OCI-LY7 (cell line): ENCODE results near the gene TYMP. TPM values are rescaled to one million over a fixed set of nuclear protein-coding genes. Genes with fewer than 3 reads are reported as not detected.
"Not testable (repeated sequence)": the region's sequence is repeated elsewhere in the genome, so short reads cannot be mapped to it uniquely, and the experiment has no call there.

Experiments
- BruUV-seq: library from RNA; stranded (reverse); fragments of 400-500 nt; replicated peaks from 2 replicates; lab custom pipeline; 2021; lab: Mats Ljungman, UMichigan
- CTCF ChIA-PET: fragments of 300-600 bp; sonication (Branson Sonifier 250); formaldehyde crosslinking; loops from one replicate; lab custom pipeline; 2022; ENCODE audit warnings: antibody characterized with exemption; ENCODE audit not compliant: unreplicated experiment; lab: Charles Lee
- POLR2A ChIA-PET: fragments of 300-600 bp; sonication (Branson Sonifier 250); formaldehyde crosslinking; loops from one replicate; lab custom pipeline; 2022; ENCODE audit warnings: antibody characterized with exemption; lab: Charles Lee
- DNase-seq: peaks from one replicate; pipeline ENCODE4 v3.0.0-alpha.2; 2015; ENCODE audit warnings: low spot score
- H2AFZ ChIP-seq: fragments of 200-600 bp; sonication (generic), shearing (Covaris generic); 2 replicates; pipeline ENCODE4 v1.6.1; 2014; ENCODE audit warnings: mild to moderate bottlenecking, antibody characterized with exemption, low read length, moderate library complexity
- H3K27ac ChIP-seq: fragments of 200-600 bp; sonication (generic); 2 replicates; pipeline ENCODE4 v1.5.1; 2014; ENCODE audit warnings: mixed run types, low read depth, mild to moderate bottlenecking, moderate library complexity, low read length, inconsistent platforms; ENCODE audit not compliant: poor library complexity, severe bottlenecking
- H3K36me3 ChIP-seq: fragments of 200-600 bp; sonication (generic); 2 replicates; pipeline ENCODE4 v1.6.1; 2014; ENCODE audit warnings: mild to moderate bottlenecking, antibody characterized with exemption, low read length, moderate library complexity, mixed read lengths; ENCODE audit not compliant: insufficient read depth
- H3K4me1 ChIP-seq: fragments of 200-600 bp; sonication (generic); 2 replicates; pipeline ENCODE4 v1.5.1; 2014; ENCODE audit warnings: mild to moderate bottlenecking, low read length; ENCODE audit not compliant: insufficient read depth, poor library complexity, severe bottlenecking
- H3K4me2 ChIP-seq: fragments of 200-600 bp; sonication (generic); 2 replicates; pipeline ENCODE4 v1.6.1; 2014; ENCODE audit warnings: mild to moderate bottlenecking, low read length
- H3K4me3 ChIP-seq: fragments of 200-600 bp; sonication (generic); 2 replicates; pipeline ENCODE4 v1.5.1; 2014; ENCODE audit warnings: mild to moderate bottlenecking, low read depth, low read length; ENCODE audit not compliant: poor library complexity, severe bottlenecking
- H3K79me2 ChIP-seq: fragments of 200-600 bp; sonication (generic); 2 replicates; pipeline ENCODE4 v1.6.1; 2016; ENCODE audit warnings: low read depth, mild to moderate bottlenecking, low read length, moderate library complexity, mixed read lengths; ENCODE audit not compliant: insufficient read depth
- H3K9me2 ChIP-seq: fragments of 200-600 bp; sonication (generic); 2 replicates; pipeline ENCODE4 v1.6.1; 2016; ENCODE audit warnings: mild to moderate bottlenecking, low read length, mixed read lengths; ENCODE audit not compliant: insufficient read depth
- H3K9me3 ChIP-seq: fragments of 200-600 bp; sonication (generic); 2 replicates; pipeline ENCODE4 v1.6.1; 2014; ENCODE audit warnings: mild to moderate bottlenecking, mixed run types, low read length, mixed read lengths
- H4K20me1 ChIP-seq: fragments of 200-600 bp; sonication (generic); 2 replicates; pipeline ENCODE4 v1.6.1; 2014; ENCODE audit warnings: mild to moderate bottlenecking, antibody characterized with exemption, low read length, moderate library complexity, mixed read lengths; ENCODE audit not compliant: insufficient read depth
- EZH2phosphoT487 ChIP-seq: fragments of 200-600 bp; sonication (generic); IDR thresholded peaks from 2 replicates; pipeline ENCODE4 v1.6.1; 2018; ENCODE audit warnings: low read depth, borderline replicate concordance, mild to moderate bottlenecking, mixed run types, antibody characterized with exemption, low read length, moderate library complexity, mixed read lengths
- intact Hi-C: fragments of 100-400 bp; cut with micrococcal nuclease; formaldehyde crosslinking; loops from one replicate; pipeline ENCODE4 v1.10.0; 2022; ENCODE audit not compliant: unreplicated experiment
- total RNA-seq, 2 experiments: library from RNA; depleted of rRNA in 1 of 2; stranded (reverse); fragments of >200 nt in 1 of 2; shearing (Covaris generic) in 1 of 2; gene quantifications; 2 replicates each; pipeline ENCODE4 v1.2.3, GENCODE V29; 2014 to 2022
- TF ChIP-seq, protein P1 (sequence below): fragments of 200-600 bp; sonication (generic); conservative IDR thresholded peaks from 2 replicates; pipeline ENCODE4 v1.5.1; 2014; ENCODE audit warnings: mild to moderate bottlenecking, antibody characterized with exemption, low read length, moderate library complexity, mixed read lengths

The TYMP gene
- total RNA-seq, 2 experiments from 2014 or later = 3.9 to 4.0 TPM

GRCh38 chr22:50535113-50535512 is 5.3 kb upstream of the TYMP start:
- no TSS peak for BruUV-seq
- peak; percentile 49 for DNase-seq
- Histone ChIP-seq H3K9me3 (no peaks in the 10 kb centered on the region), H2AFZ (peak overlapping the region; percentile 67; the same call in 1 of the 2 replicates), H3K4me3 (peak overlapping the region; percentile 42), H3K27ac (peak overlapping the region; percentile 85), H3K4me2 (peak overlapping the region; percentile 74), H4K20me1 (no peaks in the 10 kb centered on the region), H3K4me1 (peaks cover 87% of the 10 kb centered on the region), H3K36me3 (no peaks in the 10 kb centered on the region), H3K79me2 (no peaks in the 10 kb centered on the region), H3K9me2 (no peaks in the 10 kb centered on the region)
- POLR2A ChIA-PET = interaction anchor here (0.6 to 1.3 kb wide), 3 partner anchors 10 to 35 kb away, joined by 3 to 5 read pairs (median 4); partner anchors contain the start of genes KLHDC7B and SCO2
- intact Hi-C loops = no loop called here
- CTCF ChIA-PET = no interaction called here
- TF ChIP-seq, protein P1, sequence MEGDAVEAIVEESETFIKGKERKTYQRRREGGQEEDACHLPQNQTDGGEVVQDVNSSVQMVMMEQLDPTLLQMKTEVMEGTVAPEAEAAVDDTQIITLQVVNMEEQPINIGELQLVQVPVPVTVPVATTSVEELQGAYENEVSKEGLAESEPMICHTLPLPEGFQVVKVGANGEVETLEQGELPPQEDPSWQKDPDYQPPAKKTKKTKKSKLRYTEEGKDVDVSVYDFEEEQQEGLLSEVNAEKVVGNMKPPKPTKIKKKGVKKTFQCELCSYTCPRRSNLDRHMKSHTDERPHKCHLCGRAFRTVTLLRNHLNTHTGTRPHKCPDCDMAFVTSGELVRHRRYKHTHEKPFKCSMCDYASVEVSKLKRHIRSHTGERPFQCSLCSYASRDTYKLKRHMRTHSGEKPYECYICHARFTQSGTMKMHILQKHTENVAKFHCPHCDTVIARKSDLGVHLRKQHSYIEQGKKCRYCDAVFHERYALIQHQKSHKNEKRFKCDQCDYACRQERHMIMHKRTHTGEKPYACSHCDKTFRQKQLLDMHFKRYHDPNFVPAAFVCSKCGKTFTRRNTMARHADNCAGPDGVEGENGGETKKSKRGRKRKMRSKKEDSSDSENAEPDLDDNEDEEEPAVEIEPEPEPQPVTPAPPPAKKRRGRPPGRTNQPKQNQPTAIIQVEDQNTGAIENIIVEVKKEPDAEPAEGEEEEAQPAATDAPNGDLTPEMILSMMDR = no peak
- TF ChIP-seq EZH2phosphoT487 = no peak

DNA sequence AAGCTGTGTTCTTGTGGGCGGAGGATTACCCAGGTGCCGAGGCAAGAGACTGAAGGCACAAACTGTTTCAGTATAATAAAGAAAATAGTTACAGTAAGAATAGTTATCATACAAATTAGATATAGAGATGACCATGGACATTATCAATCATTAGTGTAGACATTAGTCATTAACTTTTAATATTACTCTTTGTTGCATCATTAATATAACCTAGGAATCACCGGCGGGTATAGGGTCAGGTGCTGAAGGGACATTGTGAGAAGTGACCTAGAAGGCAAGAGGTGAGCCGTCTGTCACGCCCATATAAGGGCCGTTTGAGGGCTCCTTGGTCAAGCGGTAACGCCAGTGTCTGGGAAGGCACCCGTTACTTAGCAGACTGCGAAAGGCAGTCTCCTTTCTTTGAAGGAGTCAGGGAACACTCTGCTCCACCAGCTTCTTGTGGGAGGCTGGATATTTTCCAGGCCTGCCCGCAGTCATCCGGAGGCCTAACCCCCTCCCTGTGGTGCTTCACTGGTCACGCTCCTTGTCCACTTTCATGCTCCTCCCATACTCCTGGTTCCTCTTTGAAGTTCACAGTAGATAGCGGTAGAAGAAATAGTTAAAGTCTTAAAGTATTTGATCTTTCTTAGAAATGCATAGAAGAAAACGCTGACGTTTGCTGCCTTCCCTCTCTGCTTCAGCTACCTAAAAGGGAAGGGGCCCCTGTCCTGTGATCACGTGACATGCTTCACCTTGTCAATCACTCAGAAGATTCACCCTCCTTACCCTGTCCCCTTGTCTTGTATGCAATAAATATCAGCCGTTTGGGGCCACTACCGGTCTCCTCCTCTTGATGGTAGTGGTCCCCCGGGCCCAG is 4.3 kb upstream of the TYMP start:
- Histone ChIP-seq H2AFZ (peak overlapping the region; percentile 40; the same call in 1 of the 2 replicates), H3K27ac (peak overlapping the region; percentile 85), H3K4me2 (peak overlapping the region; percentile 70), H3K4me3 (peak overlapping the region; percentile 46), H3K4me1 (peaks cover 82% of the 10 kb centered on the region)
- H3K36me3 ChIP-seq, H3K9me2 ChIP-seq, H3K79me2 ChIP-seq, BruUV-seq, H4K20me1 ChIP-seq, H3K9me3 ChIP-seq, CTCF ChIA-PET, intact Hi-C loops: not testable (repeated sequence)
- DNase-seq = peak; percentile 83
- POLR2A ChIA-PET = interaction anchor here (0.6 to 1.3 kb wide), 3 partner anchors 8 to 14 kb away, joined by 3 to 5 read pairs (median 4); partner anchors contain the start of genes KLHDC7B and SCO2

DNA sequence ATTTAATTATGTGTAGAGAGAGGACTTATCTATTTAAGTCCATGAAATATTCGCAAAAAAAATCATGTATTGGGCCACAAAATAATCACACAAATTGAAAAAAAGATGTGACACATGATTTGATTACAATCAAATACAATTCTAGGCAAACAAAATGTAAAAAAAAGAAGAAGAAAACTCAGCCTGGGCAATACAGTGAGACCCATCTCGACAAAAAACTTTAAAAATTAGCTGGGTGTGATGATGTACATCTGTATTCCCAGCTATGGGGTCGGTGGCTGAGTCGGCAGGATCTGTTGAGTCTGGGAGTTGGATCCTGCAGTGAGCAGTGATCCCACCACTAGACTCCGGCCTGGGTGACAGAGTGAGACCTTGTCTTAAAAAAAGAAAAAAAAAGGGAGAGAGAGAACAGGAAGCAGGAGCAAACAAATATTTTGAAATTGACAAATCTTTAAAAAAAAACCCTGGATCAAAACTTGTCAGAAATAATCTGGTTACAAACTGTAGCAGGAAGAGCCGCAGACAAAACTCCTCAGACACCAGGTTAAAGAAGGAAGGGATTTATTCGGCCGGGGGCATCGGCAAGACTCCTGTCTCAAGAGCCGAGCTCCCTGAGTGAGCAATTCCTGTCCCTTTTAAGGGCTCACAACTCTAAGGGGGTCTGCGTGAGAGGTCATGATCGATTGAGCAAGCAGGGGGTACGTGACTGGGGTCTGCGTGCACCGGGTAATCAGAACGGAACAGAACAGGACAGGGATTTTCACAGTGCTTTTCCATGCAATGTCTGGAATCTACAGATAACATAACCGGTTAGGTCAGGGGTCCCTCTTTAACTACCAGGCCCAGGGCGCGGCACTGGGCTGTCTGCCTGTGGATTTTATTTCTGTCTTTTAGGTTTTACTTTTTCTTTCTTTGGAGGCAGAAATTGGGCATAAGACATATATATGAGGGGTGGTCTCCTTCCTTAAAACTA is 3.3 kb upstream of the TYMP start:
- Histone ChIP-seq H3K9me3 (no peaks in the 10 kb centered on the region), H3K9me2 (no peaks in the 10 kb centered on the region), H3K36me3 (no peaks in the 10 kb centered on the region), H3K4me2 (peak overlapping the region; percentile 92), H3K79me2 (no peaks in the 10 kb centered on the region), H4K20me1 (no peaks in the 10 kb centered on the region), H3K4me3 (peak overlapping the region; percentile 71), H3K27ac (peak overlapping the region; percentile 85), H3K4me1 (peaks cover 73% of the 10 kb centered on the region), H2AFZ (no peak overlapping the region)
- BruUV-seq = no TSS peak
- ChIA-PET POLR2A (interaction anchor here (0.5 to 1.2 kb wide), 5 partner anchors 7 to 37 kb away, joined by 3 read pairs; no protein-coding TSS in a partner anchor), CTCF (no interaction called here)
- intact Hi-C loops = no loop called here
- TF ChIP-seq, protein P1 = no peak
- no peak for TF ChIP-seq EZH2phosphoT487
- no peak for DNase-seq
